ENCODE data around the gene ABI1. TPM values are rescaled to one million over a fixed set of nuclear protein-coding genes. Genes with fewer than 3 reads are reported as not detected.

The ABI1 gene
- total and polyA plus RNA-seq, 2 of the 13 experiments (the other 11 are each of a cell fraction or from before 2014, with no cell fraction given), result 20.9 to 22.9 TPM

DNA sequence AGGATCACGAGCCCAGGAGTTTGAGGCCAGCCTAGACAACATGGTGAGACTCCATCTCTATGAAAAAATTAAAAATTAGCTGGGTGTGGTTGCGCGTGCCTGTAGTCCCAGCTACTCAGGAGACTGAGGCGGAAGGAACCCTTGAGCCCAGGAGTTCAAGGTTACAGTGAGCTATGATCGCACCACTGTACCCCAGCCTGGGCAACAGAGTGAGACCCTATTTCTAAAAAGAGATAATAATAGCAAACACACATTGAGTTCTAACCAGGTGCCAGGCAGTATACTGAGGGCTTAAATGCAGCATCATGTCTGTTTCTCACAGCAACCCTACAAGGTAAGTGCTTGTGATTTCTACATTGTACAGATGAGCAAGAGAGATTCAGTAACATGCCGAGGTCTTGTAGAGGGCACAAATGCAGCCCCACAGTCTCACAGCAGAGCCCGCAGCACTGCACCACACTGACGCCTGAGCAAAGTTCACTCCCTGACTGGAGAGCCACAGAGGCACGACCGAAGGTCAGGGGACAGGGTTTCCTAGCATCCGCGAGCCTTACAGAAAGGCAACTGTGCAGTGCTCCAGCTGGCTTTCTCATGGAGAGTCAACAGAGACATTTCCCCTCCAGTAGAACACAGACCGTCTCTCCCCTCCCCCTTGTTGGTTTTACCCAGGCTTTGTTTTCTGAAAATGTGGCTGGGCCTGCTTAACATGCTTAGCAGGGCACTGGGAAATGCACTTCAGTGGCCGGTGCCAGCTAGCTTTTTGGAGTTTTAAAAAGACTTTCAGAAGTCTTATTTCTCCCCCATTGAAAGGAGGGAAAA lies 126.8 kb downstream of the ABI1 start (continued):
- TF ChIP-seq, protein P1, sequence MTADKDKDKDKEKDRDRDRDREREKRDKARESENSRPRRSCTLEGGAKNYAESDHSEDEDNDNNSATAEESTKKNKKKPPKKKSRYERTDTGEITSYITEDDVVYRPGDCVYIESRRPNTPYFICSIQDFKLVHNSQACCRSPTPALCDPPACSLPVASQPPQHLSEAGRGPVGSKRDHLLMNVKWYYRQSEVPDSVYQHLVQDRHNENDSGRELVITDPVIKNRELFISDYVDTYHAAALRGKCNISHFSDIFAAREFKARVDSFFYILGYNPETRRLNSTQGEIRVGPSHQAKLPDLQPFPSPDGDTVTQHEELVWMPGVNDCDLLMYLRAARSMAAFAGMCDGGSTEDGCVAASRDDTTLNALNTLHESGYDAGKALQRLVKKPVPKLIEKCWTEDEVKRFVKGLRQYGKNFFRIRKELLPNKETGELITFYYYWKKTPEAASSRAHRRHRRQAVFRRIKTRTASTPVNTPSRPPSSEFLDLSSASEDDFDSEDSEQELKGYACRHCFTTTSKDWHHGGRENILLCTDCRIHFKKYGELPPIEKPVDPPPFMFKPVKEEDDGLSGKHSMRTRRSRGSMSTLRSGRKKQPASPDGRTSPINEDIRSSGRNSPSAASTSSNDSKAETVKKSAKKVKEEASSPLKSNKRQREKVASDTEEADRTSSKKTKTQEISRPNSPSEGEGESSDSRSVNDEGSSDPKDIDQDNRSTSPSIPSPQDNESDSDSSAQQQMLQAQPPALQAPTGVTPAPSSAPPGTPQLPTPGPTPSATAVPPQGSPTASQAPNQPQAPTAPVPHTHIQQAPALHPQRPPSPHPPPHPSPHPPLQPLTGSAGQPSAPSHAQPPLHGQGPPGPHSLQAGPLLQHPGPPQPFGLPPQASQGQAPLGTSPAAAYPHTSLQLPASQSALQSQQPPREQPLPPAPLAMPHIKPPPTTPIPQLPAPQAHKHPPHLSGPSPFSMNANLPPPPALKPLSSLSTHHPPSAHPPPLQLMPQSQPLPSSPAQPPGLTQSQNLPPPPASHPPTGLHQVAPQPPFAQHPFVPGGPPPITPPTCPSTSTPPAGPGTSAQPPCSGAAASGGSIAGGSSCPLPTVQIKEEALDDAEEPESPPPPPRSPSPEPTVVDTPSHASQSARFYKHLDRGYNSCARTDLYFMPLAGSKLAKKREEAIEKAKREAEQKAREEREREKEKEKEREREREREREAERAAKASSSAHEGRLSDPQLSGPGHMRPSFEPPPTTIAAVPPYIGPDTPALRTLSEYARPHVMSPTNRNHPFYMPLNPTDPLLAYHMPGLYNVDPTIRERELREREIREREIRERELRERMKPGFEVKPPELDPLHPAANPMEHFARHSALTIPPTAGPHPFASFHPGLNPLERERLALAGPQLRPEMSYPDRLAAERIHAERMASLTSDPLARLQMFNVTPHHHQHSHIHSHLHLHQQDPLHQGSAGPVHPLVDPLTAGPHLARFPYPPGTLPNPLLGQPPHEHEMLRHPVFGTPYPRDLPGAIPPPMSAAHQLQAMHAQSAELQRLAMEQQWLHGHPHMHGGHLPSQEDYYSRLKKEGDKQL (CRISPR knock-in tag; IDR thresholded peaks at IDR 0.05; ENCODE audit: low read depth), result no peak; the same call in 1 of the 2 replicates
- peak; percentile 74; the same call in 1 of the 2 replicates for TF ChIP-seq ZNF788 (CRISPR knock-in tag; IDR thresholded peaks at IDR 0.05; ENCODE audit: borderline replicate concordance)
- TF ChIP-seq, protein P2, sequence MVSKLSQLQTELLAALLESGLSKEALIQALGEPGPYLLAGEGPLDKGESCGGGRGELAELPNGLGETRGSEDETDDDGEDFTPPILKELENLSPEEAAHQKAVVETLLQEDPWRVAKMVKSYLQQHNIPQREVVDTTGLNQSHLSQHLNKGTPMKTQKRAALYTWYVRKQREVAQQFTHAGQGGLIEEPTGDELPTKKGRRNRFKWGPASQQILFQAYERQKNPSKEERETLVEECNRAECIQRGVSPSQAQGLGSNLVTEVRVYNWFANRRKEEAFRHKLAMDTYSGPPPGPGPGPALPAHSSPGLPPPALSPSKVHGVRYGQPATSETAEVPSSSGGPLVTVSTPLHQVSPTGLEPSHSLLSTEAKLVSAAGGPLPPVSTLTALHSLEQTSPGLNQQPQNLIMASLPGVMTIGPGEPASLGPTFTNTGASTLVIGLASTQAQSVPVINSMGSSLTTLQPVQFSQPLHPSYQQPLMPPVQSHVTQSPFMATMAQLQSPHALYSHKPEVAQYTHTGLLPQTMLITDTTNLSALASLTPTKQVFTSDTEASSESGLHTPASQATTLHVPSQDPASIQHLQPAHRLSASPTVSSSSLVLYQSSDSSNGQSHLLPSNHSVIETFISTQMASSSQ (IDR thresholded peaks at IDR 0.05; ENCODE audit: low read depth), result no peak; the same call in 1 of the 2 replicates
- TF ChIP-seq, protein P2 (CRISPR knock-in tag; IDR thresholded peaks at IDR 0.05; ENCODE audit: borderline replicate concordance), result peak; percentile 48; the same call in 1 of the 2 replicates
- TF ChIP-seq, protein P3, sequence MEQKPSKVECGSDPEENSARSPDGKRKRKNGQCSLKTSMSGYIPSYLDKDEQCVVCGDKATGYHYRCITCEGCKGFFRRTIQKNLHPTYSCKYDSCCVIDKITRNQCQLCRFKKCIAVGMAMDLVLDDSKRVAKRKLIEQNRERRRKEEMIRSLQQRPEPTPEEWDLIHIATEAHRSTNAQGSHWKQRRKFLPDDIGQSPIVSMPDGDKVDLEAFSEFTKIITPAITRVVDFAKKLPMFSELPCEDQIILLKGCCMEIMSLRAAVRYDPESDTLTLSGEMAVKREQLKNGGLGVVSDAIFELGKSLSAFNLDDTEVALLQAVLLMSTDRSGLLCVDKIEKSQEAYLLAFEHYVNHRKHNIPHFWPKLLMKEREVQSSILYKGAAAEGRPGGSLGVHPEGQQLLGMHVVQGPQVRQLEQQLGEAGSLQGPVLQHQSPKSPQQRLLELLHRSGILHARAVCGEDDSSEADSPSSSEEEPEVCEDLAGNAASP (CRISPR knock-in tag; IDR thresholded peaks at IDR 0.05; ENCODE audit: borderline replicate concordance), result peak; percentile 76
- peak; percentile 71; the same call in 1 of the 2 replicates for TF ChIP-seq ZNF12 (CRISPR knock-in tag; IDR thresholded peaks at IDR 0.05)
- TF ChIP-seq ZKSCAN8 (CRISPR knock-in tag; IDR thresholded peaks at IDR 0.05; ENCODE audit: borderline replicate concordance), result peak; percentile 88; the same call in 1 of the 2 replicates
- TF ChIP-seq, protein P4, sequence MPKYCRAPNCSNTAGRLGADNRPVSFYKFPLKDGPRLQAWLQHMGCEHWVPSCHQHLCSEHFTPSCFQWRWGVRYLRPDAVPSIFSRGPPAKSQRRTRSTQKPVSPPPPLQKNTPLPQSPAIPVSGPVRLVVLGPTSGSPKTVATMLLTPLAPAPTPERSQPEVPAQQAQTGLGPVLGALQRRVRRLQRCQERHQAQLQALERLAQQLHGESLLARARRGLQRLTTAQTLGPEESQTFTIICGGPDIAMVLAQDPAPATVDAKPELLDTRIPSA (CRISPR knock-in tag; IDR thresholded peaks at IDR 0.05; ENCODE audit: borderline replicate concordance), result no peak
- TF ChIP-seq, protein P5, sequence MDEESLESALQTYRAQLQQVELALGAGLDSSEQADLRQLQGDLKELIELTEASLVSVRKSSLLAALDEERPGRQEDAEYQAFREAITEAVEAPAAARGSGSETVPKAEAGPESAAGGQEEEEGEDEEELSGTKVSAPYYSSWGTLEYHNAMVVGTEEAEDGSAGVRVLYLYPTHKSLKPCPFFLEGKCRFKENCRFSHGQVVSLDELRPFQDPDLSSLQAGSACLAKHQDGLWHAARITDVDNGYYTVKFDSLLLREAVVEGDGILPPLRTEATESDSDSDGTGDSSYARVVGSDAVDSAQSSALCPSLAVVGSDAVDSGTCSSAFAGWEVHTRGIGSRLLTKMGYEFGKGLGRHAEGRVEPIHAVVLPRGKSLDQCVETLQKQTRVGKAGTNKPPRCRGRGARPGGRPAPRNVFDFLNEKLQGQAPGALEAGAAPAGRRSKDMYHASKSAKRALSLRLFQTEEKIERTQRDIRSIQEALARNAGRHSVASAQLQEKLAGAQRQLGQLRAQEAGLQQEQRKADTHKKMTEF (CRISPR knock-in tag; IDR thresholded peaks at IDR 0.05), result peak; percentile 83
- TF ChIP-seq ZNF207 (IDR thresholded peaks at IDR 0.05; ENCODE audit: borderline replicate concordance), result no peak
- TF ChIP-seq, protein P6, sequence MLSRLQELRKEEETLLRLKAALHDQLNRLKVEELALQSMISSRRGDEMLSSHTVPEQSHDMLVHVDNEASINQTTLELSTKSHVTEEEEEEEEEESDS (CRISPR knock-in tag; IDR thresholded peaks at IDR 0.05; ENCODE audit: borderline replicate concordance), result no peak; the same call in 1 of the 2 replicates
- TF ChIP-seq HNRNPK (IDR thresholded peaks at IDR 0.05; ENCODE audit: low read depth, low read length, poor library complexity, severe bottlenecking), result no peak
